K562 (cell line): Measurements from ENCODE around the gene ANKRD13A. TPM values are rescaled to one million over a fixed set of nuclear protein-coding genes. Genes with fewer than 3 reads are reported as not detected.

Source experiments
- MAFF ChIP-seq: IDR thresholded peaks from 2 replicates; pipeline ENCODE4 v1.6.1; 2012; ENCODE audit warnings: low read length, improper control_type of control experiment
- MEF2D ChIP-seq: conservative IDR thresholded peaks from 2 replicates; pipeline ENCODE4 v1.6.1; 2016; ENCODE audit warnings: low read depth, missing genetic modification characterization, missing compliant biosample characterization
- PHF20 ChIP-seq: fragments of 450-650 bp; IDR thresholded peaks from 2 replicates; pipeline ENCODE4 v1.6.1; 2018; ENCODE audit not compliant: partially characterized antibody
- POLR2G ChIP-seq: fragments of 200-400 bp; formaldehyde crosslinking; IDR thresholded peaks from 2 replicates; pipeline ENCODE4 v1.6.1; 2017; ENCODE audit warnings: low read depth, mild to moderate bottlenecking, antibody characterized with exemption, low read length, moderate library complexity
- ZBTB17 ChIP-seq: fragments of 450-650 bp; formaldehyde crosslinking; IDR thresholded peaks from 2 replicates; pipeline ENCODE4 v1.4.0; 2020; ENCODE audit warnings: mild to moderate bottlenecking
- ZC3H4 ChIP-seq: sonication (generic); formaldehyde crosslinking; IDR thresholded peaks from 2 replicates; pipeline ENCODE4 v1.9.0; 2021; ENCODE audit warnings: missing genetic modification reagents, borderline replicate concordance
- ZC3H8 ChIP-seq: fragments of 450-650 bp; IDR thresholded peaks from 2 replicates; pipeline ENCODE4 v1.6.1; 2017
- ZNF175 ChIP-seq: fragments of 200-800 bp; sonication (Bioruptor generic); IDR thresholded peaks from 2 replicates; pipeline ENCODE4 v1.6.1; 2016; ENCODE audit warnings: low read depth, mild to moderate bottlenecking, missing genetic modification characterization, missing compliant biosample characterization
- polyA plus RNA-seq, 8 experiments: library from polyadenylated mRNA; depleted of rRNA in 4 of 8; stranded (reverse) in 5 of 8; unstranded in 3 of 8; fragments of >200 nt; fragmentation: Nextera tagmentation in 2 of 8; fragmentation: Illumina TruSeq in 1 of 8; extraction: Ambion mirVana in 2 of 8; extraction: Trizol in 1 of 8; gene quantifications; 2 replicates each; pipeline versions ENCODE4 v1.2.1 to v1.2.3, GENCODE V29; 2011 to 2014; ENCODE audit warnings: inconsistent platforms in 1 of 8, missing spikeins in 1 of 8
- total RNA-seq, 7 experiments: library from RNA; depleted of rRNA in 6 of 7; stranded (reverse); fragments of >200 nt in 6 of 7; fragmentation: Illumina TruSeq in 2 of 7; extraction: Trizol in 2 of 7; gene quantifications; 2 replicates each; pipeline versions ENCODE4 v1.2.1 to v1.2.3, GENCODE V29; 2011 to 2021; ENCODE audit warnings: low replicate concordance in 1 of 7
- TF ChIP-seq, protein P1 (sequence below): sonication (generic); formaldehyde crosslinking; IDR thresholded peaks from 2 replicates; pipeline ENCODE4 v1.8.0; 2023; ENCODE audit warnings: missing genetic modification reagents, mild to moderate bottlenecking, borderline replicate concordance
- TF ChIP-seq, protein P2 (sequence below): IDR thresholded peaks from 2 replicates; pipeline ENCODE4 v1.6.1; 2011; ENCODE audit not compliant: insufficient read length; ENCODE audit errors: extremely low read depth
- TF ChIP-seq, protein P3 (sequence below): fragments of 250-450 bp; sonication (Bioruptor Pico); IDR thresholded peaks from 2 replicates; pipeline ENCODE4 v1.9.0; 2021; ENCODE audit warnings: mild to moderate bottlenecking, inconsistent platforms

ANKRD13A gene
- total and polyA plus RNA-seq, 9 of the 15 experiments (the other 6 are each of a cell fraction or from before 2014, with no cell fraction given), result 5.0 to 55.0 (median 41.5) TPM

GRCh38 chr12:110079477-110080400, 80.5 kb downstream of the ANKRD13A start (continued):
- TF ChIP-seq MAFF, result peak; percentile 9; the same call in 1 of the 2 replicates
- peak; percentile 70 for TF ChIP-seq PHF20
- TF ChIP-seq, protein P1, sequence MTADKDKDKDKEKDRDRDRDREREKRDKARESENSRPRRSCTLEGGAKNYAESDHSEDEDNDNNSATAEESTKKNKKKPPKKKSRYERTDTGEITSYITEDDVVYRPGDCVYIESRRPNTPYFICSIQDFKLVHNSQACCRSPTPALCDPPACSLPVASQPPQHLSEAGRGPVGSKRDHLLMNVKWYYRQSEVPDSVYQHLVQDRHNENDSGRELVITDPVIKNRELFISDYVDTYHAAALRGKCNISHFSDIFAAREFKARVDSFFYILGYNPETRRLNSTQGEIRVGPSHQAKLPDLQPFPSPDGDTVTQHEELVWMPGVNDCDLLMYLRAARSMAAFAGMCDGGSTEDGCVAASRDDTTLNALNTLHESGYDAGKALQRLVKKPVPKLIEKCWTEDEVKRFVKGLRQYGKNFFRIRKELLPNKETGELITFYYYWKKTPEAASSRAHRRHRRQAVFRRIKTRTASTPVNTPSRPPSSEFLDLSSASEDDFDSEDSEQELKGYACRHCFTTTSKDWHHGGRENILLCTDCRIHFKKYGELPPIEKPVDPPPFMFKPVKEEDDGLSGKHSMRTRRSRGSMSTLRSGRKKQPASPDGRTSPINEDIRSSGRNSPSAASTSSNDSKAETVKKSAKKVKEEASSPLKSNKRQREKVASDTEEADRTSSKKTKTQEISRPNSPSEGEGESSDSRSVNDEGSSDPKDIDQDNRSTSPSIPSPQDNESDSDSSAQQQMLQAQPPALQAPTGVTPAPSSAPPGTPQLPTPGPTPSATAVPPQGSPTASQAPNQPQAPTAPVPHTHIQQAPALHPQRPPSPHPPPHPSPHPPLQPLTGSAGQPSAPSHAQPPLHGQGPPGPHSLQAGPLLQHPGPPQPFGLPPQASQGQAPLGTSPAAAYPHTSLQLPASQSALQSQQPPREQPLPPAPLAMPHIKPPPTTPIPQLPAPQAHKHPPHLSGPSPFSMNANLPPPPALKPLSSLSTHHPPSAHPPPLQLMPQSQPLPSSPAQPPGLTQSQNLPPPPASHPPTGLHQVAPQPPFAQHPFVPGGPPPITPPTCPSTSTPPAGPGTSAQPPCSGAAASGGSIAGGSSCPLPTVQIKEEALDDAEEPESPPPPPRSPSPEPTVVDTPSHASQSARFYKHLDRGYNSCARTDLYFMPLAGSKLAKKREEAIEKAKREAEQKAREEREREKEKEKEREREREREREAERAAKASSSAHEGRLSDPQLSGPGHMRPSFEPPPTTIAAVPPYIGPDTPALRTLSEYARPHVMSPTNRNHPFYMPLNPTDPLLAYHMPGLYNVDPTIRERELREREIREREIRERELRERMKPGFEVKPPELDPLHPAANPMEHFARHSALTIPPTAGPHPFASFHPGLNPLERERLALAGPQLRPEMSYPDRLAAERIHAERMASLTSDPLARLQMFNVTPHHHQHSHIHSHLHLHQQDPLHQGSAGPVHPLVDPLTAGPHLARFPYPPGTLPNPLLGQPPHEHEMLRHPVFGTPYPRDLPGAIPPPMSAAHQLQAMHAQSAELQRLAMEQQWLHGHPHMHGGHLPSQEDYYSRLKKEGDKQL (CRISPR knock-in tag), result peak; percentile 87
- TF ChIP-seq ZC3H8, result 0 out of 2 replicates have a peak, but pooled peaks have one; percentile 23
- TF ChIP-seq, protein P2, sequence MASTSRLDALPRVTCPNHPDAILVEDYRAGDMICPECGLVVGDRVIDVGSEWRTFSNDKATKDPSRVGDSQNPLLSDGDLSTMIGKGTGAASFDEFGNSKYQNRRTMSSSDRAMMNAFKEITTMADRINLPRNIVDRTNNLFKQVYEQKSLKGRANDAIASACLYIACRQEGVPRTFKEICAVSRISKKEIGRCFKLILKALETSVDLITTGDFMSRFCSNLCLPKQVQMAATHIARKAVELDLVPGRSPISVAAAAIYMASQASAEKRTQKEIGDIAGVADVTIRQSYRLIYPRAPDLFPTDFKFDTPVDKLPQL, result no peak
- TF ChIP-seq, protein P3, sequence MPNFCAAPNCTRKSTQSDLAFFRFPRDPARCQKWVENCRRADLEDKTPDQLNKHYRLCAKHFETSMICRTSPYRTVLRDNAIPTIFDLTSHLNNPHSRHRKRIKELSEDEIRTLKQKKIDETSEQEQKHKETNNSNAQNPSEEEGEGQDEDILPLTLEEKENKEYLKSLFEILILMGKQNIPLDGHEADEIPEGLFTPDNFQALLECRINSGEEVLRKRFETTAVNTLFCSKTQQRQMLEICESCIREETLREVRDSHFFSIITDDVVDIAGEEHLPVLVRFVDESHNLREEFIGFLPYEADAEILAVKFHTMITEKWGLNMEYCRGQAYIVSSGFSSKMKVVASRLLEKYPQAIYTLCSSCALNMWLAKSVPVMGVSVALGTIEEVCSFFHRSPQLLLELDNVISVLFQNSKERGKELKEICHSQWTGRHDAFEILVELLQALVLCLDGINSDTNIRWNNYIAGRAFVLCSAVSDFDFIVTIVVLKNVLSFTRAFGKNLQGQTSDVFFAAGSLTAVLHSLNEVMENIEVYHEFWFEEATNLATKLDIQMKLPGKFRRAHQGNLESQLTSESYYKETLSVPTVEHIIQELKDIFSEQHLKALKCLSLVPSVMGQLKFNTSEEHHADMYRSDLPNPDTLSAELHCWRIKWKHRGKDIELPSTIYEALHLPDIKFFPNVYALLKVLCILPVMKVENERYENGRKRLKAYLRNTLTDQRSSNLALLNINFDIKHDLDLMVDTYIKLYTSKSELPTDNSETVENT (CRISPR knock-in tag), result no peak
- no peak for TF ChIP-seq ZC3H4 (CRISPR knock-in tag)
- TF ChIP-seq ZNF175 (CRISPR knock-in tag), result peak; percentile 94
- TF ChIP-seq ZBTB17 (CRISPR knock-in tag), result peak; percentile 73; the same call in 1 of the 2 replicates
- TF ChIP-seq POLR2G, result peak; percentile 42
- peak; percentile 98 for TF ChIP-seq MEF2D (tag)
